Endothelial cell (in vitro differentiated cells): ENCODE results near the gene FAM131B. TPM values are rescaled to one million over a fixed set of nuclear protein-coding genes. Genes with fewer than 3 reads are reported as not detected.
"Not testable (repeated sequence)": the region's sequence is repeated elsewhere in the genome, so short reads cannot be mapped to it uniquely, and the experiment has no call there.

ENCODE experiments used
- DNase-seq: peaks from one replicate; pipeline ENCODE4 v3.0.0; 2021; ENCODE audit warnings: low spot score
- H3K27ac Mint-ChIP-seq: one replicate; pipeline ENCODE4 v1.8.0; 2021; ENCODE audit warnings: mixed read lengths, inconsistent platforms; ENCODE audit not compliant: unreplicated experiment
- H3K27me3 Mint-ChIP-seq: one replicate; pipeline ENCODE4 v1.8.0; 2021; ENCODE audit warnings: mild to moderate bottlenecking, moderate library complexity, mixed read lengths, inconsistent platforms; ENCODE audit not compliant: unreplicated experiment
- H3K36me3 Mint-ChIP-seq: one replicate; pipeline ENCODE4 v1.8.0; 2021; ENCODE audit warnings: mild to moderate bottlenecking, low read depth, mixed read lengths, inconsistent platforms; ENCODE audit not compliant: unreplicated experiment
- H3K4me1 Mint-ChIP-seq: one replicate; pipeline ENCODE4 v1.8.0; 2021; ENCODE audit warnings: mild to moderate bottlenecking, mixed read lengths, inconsistent platforms; ENCODE audit not compliant: unreplicated experiment
- H3K4me3 Mint-ChIP-seq: one replicate; pipeline ENCODE4 v1.8.0; 2021; ENCODE audit warnings: mild to moderate bottlenecking, mixed read lengths, inconsistent platforms; ENCODE audit not compliant: unreplicated experiment
- H3K9me3 Mint-ChIP-seq: one replicate; pipeline ENCODE4 v1.8.0; 2021; ENCODE audit warnings: mixed read lengths, inconsistent platforms; ENCODE audit not compliant: unreplicated experiment
- total RNA-seq: library from RNA; stranded (reverse); fragmentation: NEBNext Ultra II Directional; extraction: Animal tissue kit (Norgen Biotek cat#: 25700); gene quantifications from one replicate; pipeline ENCODE4 v1.2.1, GENCODE V29; 2021; ENCODE audit not compliant: unreplicated experiment
- TF ChIP-seq, protein P1 (sequence below): fragments of 200-600 bp; sonication (generic); IDR thresholded peaks from one replicate; pipeline ENCODE4 v1.5.0; 2021; ENCODE audit warnings: antibody characterized with exemption; ENCODE audit not compliant: unreplicated experiment

FAM131B gene
- total RNA-seq, 1 donor from 2014 or later = 1.0 TPM

DNA sequence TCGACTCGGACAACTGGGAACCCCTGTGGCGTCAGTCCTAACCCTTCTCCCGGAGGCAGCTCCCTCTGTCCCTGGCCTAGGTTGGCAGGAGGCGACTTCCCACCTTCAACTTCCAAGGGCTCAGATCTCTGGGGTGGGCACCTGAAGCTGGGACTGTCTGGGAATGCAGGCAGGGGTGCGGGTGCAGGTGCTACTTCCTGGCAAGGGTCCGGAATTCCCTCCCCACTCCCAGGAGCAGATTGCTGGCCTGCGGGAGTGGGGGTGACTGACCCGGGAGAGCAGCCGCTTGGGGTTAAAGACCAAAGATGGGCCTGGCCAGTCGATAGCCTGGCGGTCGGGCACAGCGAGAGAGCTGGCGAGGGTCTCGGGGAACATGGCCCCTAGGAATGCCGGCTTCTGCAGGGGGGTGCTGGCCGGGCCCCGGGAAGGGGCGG lies 45.8 kb upstream of the FAM131B start:
- H3K9me3 Mint-ChIP-seq = no peaks in the 10 kb centered on the region
- H3K4me3 Mint-ChIP-seq = no peak overlapping the region
- H3K27me3 Mint-ChIP-seq = peaks cover 9% of the 10 kb centered on the region
- DNase-seq = no peak
- peaks cover 35% of the 10 kb centered on the region for H3K4me1 Mint-ChIP-seq
- H3K27ac Mint-ChIP-seq = no peak overlapping the region
- no peaks in the 10 kb centered on the region for H3K36me3 Mint-ChIP-seq
- TF ChIP-seq, protein P1, sequence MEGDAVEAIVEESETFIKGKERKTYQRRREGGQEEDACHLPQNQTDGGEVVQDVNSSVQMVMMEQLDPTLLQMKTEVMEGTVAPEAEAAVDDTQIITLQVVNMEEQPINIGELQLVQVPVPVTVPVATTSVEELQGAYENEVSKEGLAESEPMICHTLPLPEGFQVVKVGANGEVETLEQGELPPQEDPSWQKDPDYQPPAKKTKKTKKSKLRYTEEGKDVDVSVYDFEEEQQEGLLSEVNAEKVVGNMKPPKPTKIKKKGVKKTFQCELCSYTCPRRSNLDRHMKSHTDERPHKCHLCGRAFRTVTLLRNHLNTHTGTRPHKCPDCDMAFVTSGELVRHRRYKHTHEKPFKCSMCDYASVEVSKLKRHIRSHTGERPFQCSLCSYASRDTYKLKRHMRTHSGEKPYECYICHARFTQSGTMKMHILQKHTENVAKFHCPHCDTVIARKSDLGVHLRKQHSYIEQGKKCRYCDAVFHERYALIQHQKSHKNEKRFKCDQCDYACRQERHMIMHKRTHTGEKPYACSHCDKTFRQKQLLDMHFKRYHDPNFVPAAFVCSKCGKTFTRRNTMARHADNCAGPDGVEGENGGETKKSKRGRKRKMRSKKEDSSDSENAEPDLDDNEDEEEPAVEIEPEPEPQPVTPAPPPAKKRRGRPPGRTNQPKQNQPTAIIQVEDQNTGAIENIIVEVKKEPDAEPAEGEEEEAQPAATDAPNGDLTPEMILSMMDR = no peak

DNA sequence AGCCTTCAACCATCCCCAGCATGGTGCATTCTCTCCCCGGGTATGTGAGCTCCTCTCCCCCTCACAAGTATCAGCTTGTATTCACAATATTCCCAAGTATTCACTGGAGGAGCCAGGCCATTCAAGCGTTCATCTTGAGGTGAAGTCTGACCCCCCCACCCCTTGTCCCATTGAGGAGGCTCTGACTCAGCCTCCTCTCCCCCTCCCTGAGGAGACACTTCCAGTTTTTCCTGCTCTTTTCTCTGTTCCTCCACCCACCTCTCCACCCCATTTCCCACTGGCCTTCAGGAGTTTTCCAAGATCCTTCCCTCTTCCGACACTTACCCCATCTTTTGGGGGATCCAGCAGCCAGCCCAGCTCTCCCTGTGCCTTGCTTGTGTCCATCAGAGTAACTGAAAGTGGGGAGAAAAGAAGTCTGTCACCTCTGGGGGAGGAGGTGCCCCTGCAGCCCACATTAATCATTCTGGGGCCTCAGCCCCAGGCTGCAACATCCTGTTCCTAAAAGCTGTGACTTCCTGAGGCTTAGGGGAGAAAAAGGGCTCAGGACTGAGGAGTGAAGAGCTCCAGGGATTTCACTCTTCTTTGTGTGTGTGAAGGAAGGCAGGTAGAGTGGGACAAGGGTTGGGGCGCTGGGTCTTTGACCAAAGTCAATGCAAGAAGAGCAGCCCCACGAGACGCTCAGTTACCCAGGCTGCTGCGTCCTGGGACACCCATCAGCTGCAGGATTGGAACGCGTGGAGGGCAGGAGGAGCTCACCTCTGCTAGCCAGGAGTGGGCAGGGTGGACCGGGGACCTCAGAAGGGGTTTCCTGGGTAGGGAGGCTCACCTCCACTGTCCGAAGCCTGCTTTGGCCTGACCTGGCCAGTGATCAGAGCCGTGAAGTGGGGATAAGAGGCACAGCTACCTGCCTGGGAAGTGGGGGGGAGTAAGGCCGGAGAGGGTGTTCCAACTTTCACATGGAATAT lies 45.1 kb upstream of the FAM131B start:
- peaks cover 6% of the 10 kb centered on the region for H3K27me3 Mint-ChIP-seq
- peaks cover 32% of the 10 kb centered on the region for H3K4me1 Mint-ChIP-seq
- no peak for DNase-seq
- TF ChIP-seq, protein P1 = no peak
- H3K36me3 Mint-ChIP-seq = no peaks in the 10 kb centered on the region
- H3K27ac Mint-ChIP-seq = peak overlapping the region; percentile 54
- H3K9me3 Mint-ChIP-seq = no peaks in the 10 kb centered on the region
- H3K4me3 Mint-ChIP-seq = peak overlapping the region; percentile 85

DNA sequence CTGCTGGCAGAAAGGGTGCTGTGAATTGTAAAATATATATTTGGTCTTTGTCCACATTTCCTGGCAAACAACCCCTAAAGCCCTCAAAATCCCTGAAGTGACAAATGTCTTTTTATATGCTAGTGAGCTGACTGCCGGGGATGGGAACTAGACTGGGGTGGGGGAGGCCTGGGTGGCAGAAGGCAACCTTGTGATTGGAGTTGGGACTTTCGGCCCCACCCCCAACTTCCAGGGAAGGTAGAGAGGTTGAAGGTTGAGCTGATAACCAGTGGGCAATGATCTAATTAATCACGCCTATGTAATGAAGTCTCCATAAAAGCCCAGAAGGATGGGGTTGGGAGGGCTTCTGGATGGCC lies 43.5 kb upstream of the FAM131B start:
- no peak for DNase-seq
- H3K36me3 Mint-ChIP-seq = peaks cover 2% of the 10 kb centered on the region
- no peaks in the 10 kb centered on the region for H3K9me3 Mint-ChIP-seq
- TF ChIP-seq, protein P1 = no peak
- H3K27me3 Mint-ChIP-seq = peaks cover 6% of the 10 kb centered on the region
- H3K27ac Mint-ChIP-seq = no peak overlapping the region
- H3K4me3 Mint-ChIP-seq = no peak overlapping the region
- H3K4me1 Mint-ChIP-seq = peaks cover 32% of the 10 kb centered on the region

DNA sequence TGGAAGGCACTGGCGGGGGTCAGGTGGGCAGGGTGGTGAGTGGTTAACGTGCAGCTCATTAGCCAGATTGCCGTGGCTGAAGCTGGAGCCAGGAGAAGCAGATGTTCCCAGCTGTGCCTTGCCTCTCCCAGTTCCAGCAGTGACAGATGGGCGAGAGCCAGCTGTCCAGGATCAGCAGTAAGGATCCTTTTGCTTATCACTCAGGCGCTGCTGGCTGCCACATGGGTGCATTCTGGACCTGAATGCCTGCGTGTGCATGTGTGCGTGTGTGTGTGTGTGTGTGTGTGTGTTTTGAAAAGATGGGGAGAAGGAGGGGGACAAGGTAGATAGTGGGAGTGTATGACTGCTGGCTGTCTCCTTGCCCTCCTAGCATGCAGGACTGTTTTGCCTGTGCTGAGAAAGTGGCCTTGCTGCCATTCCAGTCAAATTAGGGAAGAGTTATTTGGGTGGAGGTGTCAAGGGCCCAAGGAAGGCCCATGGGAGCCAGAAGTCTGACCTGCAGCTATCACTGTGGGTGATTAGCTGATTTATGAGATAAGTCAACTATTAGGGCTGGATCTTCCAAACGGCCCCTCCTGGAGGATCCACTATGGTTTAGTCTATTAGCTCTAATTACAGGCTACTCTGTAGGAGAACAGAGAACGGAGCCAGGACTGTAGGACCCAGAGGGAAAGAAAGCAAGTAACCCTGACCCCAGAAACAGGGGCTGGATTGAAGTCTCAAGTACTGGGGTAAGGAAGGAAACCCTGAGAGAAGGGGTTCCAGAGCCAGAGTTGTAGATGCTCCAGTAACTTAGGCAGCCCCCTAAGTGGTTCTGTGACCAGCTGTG lies 42.9 kb upstream of the FAM131B start:
- H3K27me3 Mint-ChIP-seq = peaks cover 3% of the 10 kb centered on the region
- H3K9me3 Mint-ChIP-seq = no peaks in the 10 kb centered on the region
- no peak for DNase-seq
- peaks cover 28% of the 10 kb centered on the region for H3K4me1 Mint-ChIP-seq
- no peak overlapping the region for H3K4me3 Mint-ChIP-seq
- TF ChIP-seq, protein P1 = no peak
- H3K36me3 Mint-ChIP-seq = peaks cover 8% of the 10 kb centered on the region
- H3K27ac Mint-ChIP-seq = no peak overlapping the region

DNA sequence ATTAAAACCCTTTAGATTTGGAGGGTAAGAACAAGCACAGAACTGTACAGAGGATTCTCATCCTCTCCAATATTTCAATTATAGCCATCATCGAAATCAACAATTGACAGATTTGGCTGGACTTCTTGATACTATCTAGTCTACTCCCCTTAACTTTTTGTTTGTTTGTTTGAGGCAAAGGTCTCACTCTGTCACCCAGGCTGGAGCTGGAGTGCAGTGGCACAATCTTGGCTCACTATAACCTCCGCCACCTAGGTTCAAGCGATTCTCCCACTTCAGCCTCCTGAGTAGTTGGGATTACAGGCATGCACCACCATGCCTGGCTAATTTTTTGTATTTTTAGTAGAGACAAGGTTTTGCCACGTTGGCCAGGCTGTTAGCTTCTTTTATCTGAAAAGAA lies 39.7 kb upstream of the FAM131B start:
- not testable (repeated sequence) for H3K27ac Mint-ChIP-seq, H3K9me3 Mint-ChIP-seq, DNase-seq, H3K4me3 Mint-ChIP-seq, H3K36me3 Mint-ChIP-seq, H3K27me3 Mint-ChIP-seq, H3K4me1 Mint-ChIP-seq
